ENCODE data around the gene KIAA0232. TPM values are rescaled to one million over a fixed set of nuclear protein-coding genes. Genes with fewer than 3 reads are reported as not detected.

Gene KIAA0232
- total and polyA plus RNA-seq, 2 of the 8 experiments (the other 6 are each of a cell fraction or from before 2014, with no cell fraction given) = 5.6 to 23.3 TPM

GRCh38 chr4:6733358-6734164 lies 49.0 kb upstream of the KIAA0232 start:
- Histone ChIP-seq H3K4me2 (ENCODE audit: insufficient read depth in 1 of 2, low read depth in 2 of 2, low read length in 2 of 2) (no peak overlapping the region), H3K18ac (ENCODE audit: extremely low read depth, low read length) (no peak overlapping the region), H3K4me1 (replicated peaks in 1 of 4; ENCODE audit: control insufficient read depth in 3 of 4, insufficient read depth in 4 of 4, low read length in 3 of 4) (peaks cover 0 to 4% (median 2%) of the 10 kb centered on the region in 4 experiments; a peak in 4 of 7 replicates), H3K27me3 (replicated peaks in 1 of 4; ENCODE audit: control insufficient read depth in 3 of 4, extremely low read depth in 1 of 4, insufficient read depth in 3 of 4, low read length in 3 of 4) (no peaks in the 10 kb centered on the region), H2AK5ac (ENCODE audit: low read depth, low read length) (no peak overlapping the region), H2BK15ac (ENCODE audit: low read length) (no peak overlapping the region), H3K9ac (replicated peaks in 1 of 4; ENCODE audit: extremely low read depth in 1 of 4, low read depth in 3 of 4, low read length in 3 of 4) (no peak overlapping the region), H4K8ac (ENCODE audit: extremely low read depth, insufficient read depth, low read length) (no peak overlapping the region), H2BK20ac (ENCODE audit: low read length) (no peak overlapping the region), H4K5ac (ENCODE audit: insufficient read length, low read depth, low read length) (no peak overlapping the region), H2BK120ac (replicated peaks; ENCODE audit: low read depth, low read length) (no peak overlapping the region), H3K4ac (replicated peaks; ENCODE audit: insufficient read length, low read depth, low read length) (no peak overlapping the region), H4K20me1 (replicated peaks in 1 of 2; ENCODE audit: control insufficient read depth in 1 of 2, insufficient read depth in 2 of 2, low read length in 2 of 2) (no peaks in the 10 kb centered on the region), H3K14ac (ENCODE audit: insufficient read length) (no peak overlapping the region), H3K36me3 (ENCODE audit: control insufficient read depth in 2 of 4, insufficient read depth in 4 of 4, low read length in 3 of 4) (no peaks in the 10 kb centered on the region), H3K56ac (replicated peaks; ENCODE audit: insufficient read length, low read depth, low read length) (no peak overlapping the region), H3K9me3 (ENCODE audit: insufficient read depth in 2 of 2, low read depth in 1 of 2, low read length in 1 of 2) (no peaks in the 10 kb centered on the region), H2AFZ (ENCODE audit: low read length) (peak overlapping the region; percentile 62; the same call in 1 of the 2 replicates), H3K27ac (ENCODE audit: low read depth, low read length) (no peak overlapping the region), H3K23me2 (ENCODE audit: low read depth, low read length) (no peaks in the 10 kb centered on the region), H3K79me2 (ENCODE audit: control insufficient read depth in 1 of 2, insufficient read depth in 2 of 2, low read length in 2 of 2) (no peaks in the 10 kb centered on the region), H4K91ac (replicated peaks; ENCODE audit: insufficient read length, low read length) (no peak overlapping the region), H3K4me3 (ENCODE audit: extremely low read depth in 1 of 4, insufficient read depth in 2 of 4, low read depth in 3 of 4, low read length in 4 of 4) (no peak overlapping the region), H2BK12ac (ENCODE audit: low read depth, low read length) (no peak overlapping the region), H3K23ac (ENCODE audit: insufficient read length) (no peak overlapping the region), H3K79me1 (ENCODE audit: low read depth, low read length) (no peaks in the 10 kb centered on the region), H2BK5ac (ENCODE audit: low read depth, low read length) (no peak overlapping the region)
- POLR2A ChIA-PET (ENCODE audit: partially characterized antibody) = no interaction called here
- FAIRE-seq (no peak), DNase-seq (ENCODE audit: low read depth in 1 of 2, low spot score in 2 of 2) (no peak)
- WGBS, 2 experiments (ENCODE audit: extremely low coverage in 1 of 2, insufficient coverage in 1 of 2, insufficient read length in 1 of 2, insufficient replicate concordance in 2 of 2, low coverage in 1 of 2, low lambda C conversion rate in 2 of 2, missing lambda C conversion rate in 1 of 2) = 89% methylated on average over 27 of the region's 27 CpGs; no CpG with 5 or more reads in 1 of the 2 experiments
- CTCF ChIA-PET (ENCODE audit: partially characterized antibody) = interaction anchor here (1.1 to 1.8 kb wide), 2 partner anchors 35 to 140 kb away, joined by 4 to 7 read pairs; no protein-coding TSS in a partner anchor
- TF ChIP-seq EGR1 (IDR thresholded peaks at IDR 0.05; ENCODE audit: borderline replicate concordance, low read depth, low read length) = no peak
- no peak for TF ChIP-seq SP1 (IDR thresholded peaks at IDR 0.05; ENCODE audit: low read depth, low read length)
- no peak for TF ChIP-seq CEBPB (IDR thresholded peaks at IDR 0.05; ENCODE audit: low read depth, low read length)

All from H1 (cell line).